GM19467 (cell line): ENCODE data around the gene DISP2.

Experiments used
- ATAC-seq: cut with Tn5 transposase; IDR thresholded peaks from one replicate; pipeline ENCODE4 v1.9.1; 2021; ENCODE audit warnings: mild to moderate bottlenecking, moderate library complexity; ENCODE audit not compliant: unreplicated experiment

Gene DISP2

GRCh38 chr15:40420793-40421192 is 62.8 kb downstream of the DISP2 start:
- no peak for ATAC-seq

- peak; percentile 73 for ATAC-seq
These were observed 63.5 kb downstream of the DISP2 start for GRCh38 chr15:40421246-40422157.

- no peak for ATAC-seq
These were observed 66.6 kb downstream of the DISP2 start for GRCh38 chr15:40424483-40425115.

- no peak for ATAC-seq
These were observed 67.7 kb downstream of the DISP2 start for GRCh38 chr15:40425681-40426080.

GRCh38 chr15:40427188-40427587 is 69.2 kb downstream of the DISP2 start:
- no peak for ATAC-seq

GRCh38 chr15:40428185-40428584 is 70.2 kb downstream of the DISP2 start:
- no peak for ATAC-seq
